Posterior vena cava (tissue), 2 donors: ENCODE data around the gene MTURN. TPM values are rescaled to one million over a fixed set of nuclear protein-coding genes. Genes with fewer than 3 reads are reported as not detected.

ENCODE experiments used
- DNase-seq: peaks from one replicate; pipeline ENCODE4 v3.0.0-alpha.2; 2020; ENCODE audit warnings: low spot score
- intact Hi-C, 2 donors: fragments of 100-400 bp; cut with DNase I; formaldehyde crosslinking; loops; one replicate each; pipeline versions ENCODE4 v1.14.1 to v1.14.2; 2022 to 2023
- total RNA-seq, 2 donors: library from RNA; stranded (reverse); fragmentation: NEBNext Ultra II Directional; extraction: Animal tissue kit (Norgen Biotek cat#: 25700); gene quantifications; one replicate each; pipeline ENCODE4 v1.2.1, GENCODE V29; 2021
- donor health status: DM: yes; HTN: yes; CAD: no.
- donor health status: DM: yes; HTN: yes; CAD: no.

MTURN gene
- total RNA-seq, 2 donors from 2014 or later, result 61.7 to 76.1 TPM

GRCh38 chr7:30133736-30134610, 813 bp upstream of the MTURN start:
- DNase-seq, result no peak

GRCh38 chr7:30135301-30136116, 723 bp downstream of the MTURN start:
- intact Hi-C loops, result no loop called here
- DNase-seq, result peak; percentile 90

More at GRCh38 chr7:30133736-30134610, 813 bp upstream of the MTURN start:
- intact Hi-C loops, result no loop called here

GRCh38 chr7:30136117-30136731, 1.4 kb downstream of the MTURN start:
- intact Hi-C loops, result no loop called here
- no peak for DNase-seq

DNA sequence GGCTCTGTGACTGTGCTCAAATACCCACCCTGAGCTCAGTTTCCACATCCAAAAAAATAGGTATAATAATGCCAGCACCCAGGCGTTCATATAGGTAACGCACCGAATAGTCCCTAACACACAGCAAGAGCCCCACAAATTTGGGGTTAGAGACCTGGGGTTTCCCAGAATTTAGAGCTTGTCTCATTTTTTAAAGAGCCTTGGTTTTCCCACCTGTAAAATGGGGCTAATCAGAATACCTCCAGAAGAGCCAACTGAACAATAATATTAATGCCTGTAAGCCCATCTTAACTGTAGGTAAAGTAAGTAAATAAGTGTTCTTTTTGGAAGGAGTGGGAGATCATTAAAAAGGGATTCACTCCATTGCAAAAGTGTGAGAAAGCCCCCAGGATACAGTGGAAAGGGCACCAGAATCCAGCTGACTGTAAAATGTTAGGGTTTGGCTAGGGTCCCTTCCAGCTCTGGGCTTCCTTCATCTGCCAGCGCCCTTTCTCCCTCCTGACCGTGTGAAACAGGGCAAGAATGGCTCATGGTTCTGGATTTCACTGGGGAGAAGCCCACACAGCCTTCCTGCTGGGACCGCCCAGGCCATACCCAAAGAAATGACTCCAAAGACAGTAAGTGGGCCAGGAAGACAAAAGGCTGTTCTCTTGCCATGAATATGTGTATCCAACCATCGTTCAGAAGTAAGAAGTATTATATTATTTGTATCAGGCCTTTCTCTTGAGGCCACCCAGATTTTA, 2.1 kb downstream of the MTURN start:
- intact Hi-C loops, result no loop called here
- DNase-seq, result no peak

GRCh38 chr7:30139836-30140384, 5.1 kb downstream of the MTURN start:
- no peak for DNase-seq
- intact Hi-C loops, result no loop called here

- DNase-seq, result no peak
- intact Hi-C loops, result no loop called here
Measured at GRCh38 chr7:30140456-30140855, 5.7 kb downstream of the MTURN start.

DNA sequence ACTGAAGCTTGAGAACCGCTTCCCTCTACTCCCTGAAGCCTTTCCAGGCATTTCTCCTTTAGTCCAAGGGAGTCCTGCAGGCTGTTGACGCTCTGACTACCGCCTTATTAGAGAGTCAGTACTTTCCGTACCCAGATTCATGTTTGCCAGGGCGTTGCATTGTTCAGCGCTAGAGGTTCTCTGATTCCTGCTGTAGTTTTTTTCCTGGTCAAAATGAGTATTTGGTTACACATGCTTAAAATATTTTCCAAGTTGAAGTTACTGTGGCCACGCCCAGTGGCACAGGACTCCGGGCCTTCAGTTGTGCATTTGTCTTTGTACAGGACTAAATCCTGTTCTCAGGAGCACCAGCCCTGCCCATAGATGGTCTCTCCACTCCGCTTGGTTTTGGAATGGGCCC, 7.9 kb downstream of the MTURN start:
- intact Hi-C loops, result no loop called here
- peak; percentile 87 for DNase-seq

DNA sequence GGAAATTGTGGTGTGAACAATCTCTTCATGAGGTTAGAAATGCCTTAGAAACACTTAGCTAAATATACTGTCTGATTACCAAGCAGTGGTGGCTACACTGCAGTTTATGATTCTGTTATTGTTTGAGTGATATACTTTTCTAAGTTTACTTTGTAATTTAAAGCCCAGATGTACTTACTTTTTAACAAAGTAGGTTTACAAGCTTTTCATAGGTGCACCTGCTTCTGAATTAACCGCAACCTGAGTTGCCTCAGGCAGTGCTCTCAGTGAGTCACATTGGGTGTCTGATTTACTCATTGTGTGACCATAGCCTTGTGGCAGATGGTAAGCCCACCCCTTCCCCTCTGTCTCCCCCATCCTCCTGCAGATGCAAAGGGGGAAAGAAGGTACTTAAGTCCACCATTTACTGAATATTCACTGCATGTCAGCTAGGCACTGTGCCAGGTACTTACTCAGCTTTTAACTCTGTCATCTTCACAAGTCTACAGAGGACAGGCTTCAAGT, 9.0 kb downstream of the MTURN start:
- no peak for DNase-seq
- intact Hi-C loops, result no loop called here

GRCh38 chr7:30144657-30145306, 10.0 kb downstream of the MTURN start:
- intact Hi-C loops, result no loop called here
- no peak for DNase-seq

DNA sequence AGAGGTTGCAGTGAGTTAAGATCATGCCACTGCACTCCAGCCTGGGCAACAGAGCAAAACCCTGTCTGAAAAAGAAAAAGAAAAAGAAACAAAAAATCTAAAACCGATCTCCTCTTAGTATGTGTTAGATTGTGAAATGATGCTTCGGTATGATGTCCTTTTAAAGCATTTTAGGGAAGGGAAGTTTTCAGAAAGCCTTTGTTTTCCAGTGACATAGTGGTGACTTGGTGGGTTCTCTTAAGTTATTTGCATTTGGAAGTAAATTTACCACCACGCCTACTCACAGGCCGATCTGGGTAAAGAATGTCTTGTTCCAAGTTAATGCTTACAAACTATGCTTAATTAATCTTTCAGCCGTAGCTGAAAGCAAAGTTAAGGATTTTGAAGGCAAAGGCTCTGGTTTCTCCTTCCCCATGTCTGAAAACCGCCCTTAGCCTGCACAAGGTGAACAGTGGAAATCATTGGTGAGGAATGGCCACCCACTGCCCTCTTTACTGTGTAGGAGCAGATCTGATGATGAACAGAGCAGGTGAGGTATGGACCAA, 10.7 kb downstream of the MTURN start:
- intact Hi-C loops, result no loop called here
- DNase-seq, result no peak

DNA sequence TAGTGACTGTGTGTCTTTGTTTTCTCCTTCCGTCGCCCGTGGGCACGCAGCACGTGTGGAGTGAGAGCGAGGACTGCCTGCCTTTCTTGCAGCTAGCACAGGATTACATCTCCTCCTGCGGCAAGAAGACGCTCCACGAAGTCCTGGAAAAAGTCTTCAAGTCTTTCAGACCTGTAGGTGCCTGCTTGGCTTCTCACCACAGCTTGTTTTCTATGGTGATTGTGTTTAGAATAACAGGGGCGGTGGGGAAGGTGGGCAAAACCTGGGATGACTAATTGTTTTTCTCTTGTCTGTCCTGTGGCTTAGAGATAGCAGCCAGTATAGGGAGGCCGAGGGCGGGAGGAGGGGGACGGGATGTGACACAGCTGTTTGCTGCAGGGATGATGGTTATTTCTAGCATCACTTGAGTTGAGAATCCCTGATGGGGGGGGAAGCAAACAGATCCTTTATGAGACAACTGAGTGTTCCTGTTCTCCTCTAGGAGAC, 11.4 kb downstream of the MTURN start:
- no peak for DNase-seq
- intact Hi-C loops, result no loop called here

DNA sequence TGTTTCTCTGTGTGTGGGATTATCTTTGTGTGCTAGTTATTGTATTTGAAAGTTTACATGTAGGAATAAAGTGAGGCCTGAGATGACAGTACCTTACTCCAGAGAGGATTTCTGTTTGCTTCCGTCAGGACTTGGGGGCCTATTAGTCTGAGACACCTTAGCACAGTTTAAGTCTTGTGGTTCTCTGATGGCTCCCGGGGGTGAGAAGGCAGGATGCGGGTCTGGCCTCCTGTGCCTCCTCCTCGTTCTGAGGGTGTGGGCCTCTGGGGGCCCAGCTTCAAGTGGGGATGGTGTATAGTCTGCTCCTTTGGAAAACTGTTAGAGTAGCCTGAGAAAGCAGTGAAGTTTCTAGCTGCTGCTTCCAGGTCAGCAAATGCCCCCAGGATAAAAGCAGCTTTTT, 12.4 kb downstream of the MTURN start:
- intact Hi-C loops, result no loop called here
- DNase-seq, result no peak

DNA sequence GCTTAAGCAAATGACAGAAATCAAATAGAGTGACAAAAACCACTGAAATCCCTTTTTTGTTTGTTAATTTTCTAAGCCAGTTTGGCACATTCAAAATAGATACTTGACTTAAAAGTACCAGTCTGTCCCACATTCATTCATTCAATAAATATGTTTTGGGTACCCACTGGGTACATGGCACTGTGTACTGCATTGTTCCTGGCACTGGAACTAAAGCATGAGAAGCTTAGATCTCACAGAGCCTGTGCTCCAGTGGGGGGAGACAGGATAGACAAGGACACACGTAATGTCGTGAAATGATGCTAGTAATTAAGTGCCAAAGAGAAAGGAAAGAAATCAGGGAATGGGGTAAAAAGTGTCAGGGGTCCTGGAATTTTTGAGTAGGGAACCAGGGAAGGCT, 13.0 kb downstream of the MTURN start:
- DNase-seq, result no peak
- intact Hi-C loops, result no loop called here

DNA sequence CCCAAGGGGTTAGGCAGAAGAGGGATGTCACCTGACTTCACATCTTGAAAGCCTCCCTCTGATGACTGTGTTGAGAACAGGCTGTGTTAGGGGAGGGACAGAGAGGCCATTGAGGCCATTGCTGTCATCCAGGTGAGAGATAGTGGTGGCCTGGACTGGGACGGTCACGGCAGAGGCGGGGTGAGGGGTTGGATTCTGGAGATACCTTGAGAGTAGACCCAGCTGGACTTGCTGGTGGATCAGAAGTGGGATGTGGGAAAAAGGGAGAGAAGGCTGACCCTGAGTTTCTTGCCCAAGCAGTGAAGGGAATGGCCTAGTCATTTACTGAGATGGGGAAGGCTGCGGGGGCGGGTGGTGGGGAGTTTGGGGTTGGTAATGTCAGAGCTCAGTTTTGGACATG, 13.6 kb downstream of the MTURN start:
- intact Hi-C loops, result no loop called here
- no peak for DNase-seq

DNA sequence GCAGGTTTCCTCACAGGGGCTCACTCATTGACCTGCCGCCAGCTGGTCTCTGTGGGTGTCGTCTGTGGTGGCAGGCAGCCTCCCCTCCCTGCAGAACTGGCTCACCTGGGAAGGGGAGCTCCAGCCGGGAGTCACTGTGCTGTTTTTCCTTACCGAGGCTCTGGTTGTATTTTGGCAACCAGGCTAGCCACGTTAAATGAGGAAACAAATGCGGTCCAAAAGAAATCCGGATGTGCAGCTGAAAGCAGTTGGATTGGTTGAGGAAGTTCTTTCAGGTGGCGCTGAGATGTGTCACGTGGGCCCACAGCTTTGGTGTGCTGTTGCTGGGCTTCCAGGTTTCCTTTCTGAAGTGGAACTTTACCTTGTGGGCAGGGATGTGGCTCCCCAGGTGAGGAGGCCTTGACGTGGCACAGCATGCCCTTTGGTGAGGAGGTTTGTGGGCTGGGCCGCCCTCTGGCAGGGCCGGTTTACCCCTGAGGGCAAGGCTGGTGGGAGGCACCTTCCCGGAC, 14.2 kb downstream of the MTURN start:
- DNase-seq, result no peak
- intact Hi-C loops, result no loop called here

DNA sequence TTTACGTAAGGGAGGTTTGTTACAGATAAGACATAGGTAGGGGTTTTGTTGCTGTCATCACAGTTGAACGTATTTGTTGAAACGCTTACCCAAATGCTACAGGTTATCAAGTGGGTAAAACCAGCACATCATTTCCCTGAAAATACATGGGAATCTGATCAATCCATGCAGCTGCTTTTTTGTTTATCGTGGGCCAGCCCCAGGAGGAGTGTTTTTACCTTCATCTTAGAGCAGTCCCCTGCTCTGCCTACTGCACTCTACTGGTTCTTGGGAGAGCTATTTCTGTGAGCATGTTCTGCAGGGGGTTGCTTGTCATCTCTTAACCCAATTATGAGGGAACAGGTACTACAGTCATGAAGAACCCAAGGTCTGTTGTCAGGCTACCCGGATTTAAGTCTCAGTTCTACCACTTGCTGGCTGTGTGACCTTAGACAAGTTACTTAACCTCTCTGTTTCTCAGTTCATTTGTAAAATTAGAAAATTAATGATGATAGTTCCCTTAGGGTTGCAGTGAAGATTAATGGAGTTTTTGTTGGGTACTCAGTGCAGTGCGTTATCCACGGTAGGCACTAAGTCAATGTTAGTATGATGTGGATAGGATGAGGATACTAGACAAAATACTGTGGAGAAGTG, 15.0 kb downstream of the MTURN start:
- intact Hi-C loops, result no loop called here
- no peak for DNase-seq

DNA sequence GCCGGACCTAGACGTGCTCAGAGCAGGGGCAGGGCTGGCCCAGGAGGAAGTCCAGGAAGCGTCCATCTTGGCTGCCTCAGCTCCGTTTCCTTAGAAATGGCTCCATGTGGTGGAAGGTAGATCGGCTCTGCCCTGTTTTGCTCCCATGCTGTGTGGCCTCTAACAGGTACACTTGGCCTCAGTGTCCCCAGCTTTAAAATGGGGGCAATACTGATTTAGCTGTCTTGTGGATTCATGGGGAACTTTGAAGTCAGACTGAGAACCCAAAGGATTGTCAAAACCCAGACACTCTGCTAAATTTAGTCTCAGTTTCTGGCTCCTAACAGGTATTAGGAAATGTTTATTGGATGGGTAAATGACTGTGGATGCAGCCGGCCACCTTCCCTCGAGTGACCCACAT, 15.9 kb downstream of the MTURN start:
- DNase-seq, result no peak
- intact Hi-C loops, result no loop called here
